ENCODE measurements around the gene IGSF9.
A peak's percentile ranks its signal among the peaks of the same experiment; 100 is the strongest.

Gene IGSF9

DNA sequence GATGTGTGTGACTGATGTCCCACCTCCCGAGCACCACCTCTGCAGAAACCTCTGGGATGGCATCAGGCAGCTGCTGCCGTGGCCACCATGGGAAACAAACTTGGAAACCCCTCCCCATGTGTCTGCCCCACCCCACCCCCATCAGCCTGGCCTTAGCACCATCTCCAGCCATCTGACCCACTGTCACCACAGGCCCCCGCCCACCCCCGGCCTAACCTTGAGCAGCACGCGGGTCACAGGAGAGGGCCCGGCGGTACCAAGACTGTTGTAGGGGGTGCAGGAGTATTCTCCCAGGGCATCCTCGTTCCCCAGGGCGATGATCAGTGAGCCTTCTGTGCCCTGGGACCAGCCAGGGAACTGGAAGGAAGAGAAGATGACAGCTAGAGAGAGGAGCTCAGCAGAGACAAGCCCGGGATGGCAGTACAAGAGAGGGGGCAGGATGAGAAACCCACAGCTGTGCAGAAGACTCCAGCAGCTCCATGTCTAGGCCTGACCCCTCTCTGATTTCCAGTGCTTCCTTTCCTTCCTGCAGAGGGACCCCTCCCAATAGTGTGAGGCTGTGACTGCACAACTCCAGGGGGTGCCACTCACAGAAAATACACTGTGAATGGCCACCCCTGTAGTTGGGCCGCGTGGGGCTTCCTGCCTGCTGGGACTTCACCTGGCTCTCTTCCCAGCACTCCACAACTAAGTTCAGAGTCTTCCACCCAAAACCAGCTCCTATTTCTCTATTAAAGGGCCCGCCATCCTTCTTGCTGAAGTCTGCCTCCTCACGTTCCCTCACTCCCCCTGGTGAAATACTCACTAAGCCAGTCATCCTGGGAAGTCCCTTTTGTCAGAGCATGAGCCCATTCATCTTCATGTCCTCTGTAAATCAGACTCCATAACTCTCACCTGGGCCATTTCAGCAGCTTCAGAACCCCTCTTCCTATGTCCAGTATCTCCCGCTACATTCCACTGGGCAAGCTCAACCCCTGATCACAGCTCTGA lies 12.8 kb downstream of the IGSF9 start:
- DNase-seq (ENCODE audit: low read depth, low spot score), result no peak

DNA sequence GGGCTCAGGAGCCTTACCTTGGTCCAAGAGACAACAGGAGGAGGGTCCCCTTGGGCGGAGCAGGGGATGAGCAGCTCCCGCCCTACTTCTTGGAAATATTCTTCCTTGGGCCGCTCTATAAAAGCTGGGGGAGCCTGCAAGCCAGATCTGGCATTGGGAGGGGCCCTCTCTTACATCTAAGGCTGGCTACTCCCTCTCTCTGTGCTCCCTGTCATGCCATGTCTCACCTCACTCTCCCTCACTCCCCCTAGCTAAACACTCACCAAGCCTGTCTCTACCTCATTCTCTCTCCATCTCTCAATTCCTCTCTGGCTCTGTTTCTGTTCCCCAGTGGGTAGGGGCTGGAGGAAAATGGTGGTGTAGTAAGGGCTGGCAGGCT lies 13.6 kb downstream of the IGSF9 start:
- DNase-seq (ENCODE audit: low read depth, low spot score), result no peak

DNA sequence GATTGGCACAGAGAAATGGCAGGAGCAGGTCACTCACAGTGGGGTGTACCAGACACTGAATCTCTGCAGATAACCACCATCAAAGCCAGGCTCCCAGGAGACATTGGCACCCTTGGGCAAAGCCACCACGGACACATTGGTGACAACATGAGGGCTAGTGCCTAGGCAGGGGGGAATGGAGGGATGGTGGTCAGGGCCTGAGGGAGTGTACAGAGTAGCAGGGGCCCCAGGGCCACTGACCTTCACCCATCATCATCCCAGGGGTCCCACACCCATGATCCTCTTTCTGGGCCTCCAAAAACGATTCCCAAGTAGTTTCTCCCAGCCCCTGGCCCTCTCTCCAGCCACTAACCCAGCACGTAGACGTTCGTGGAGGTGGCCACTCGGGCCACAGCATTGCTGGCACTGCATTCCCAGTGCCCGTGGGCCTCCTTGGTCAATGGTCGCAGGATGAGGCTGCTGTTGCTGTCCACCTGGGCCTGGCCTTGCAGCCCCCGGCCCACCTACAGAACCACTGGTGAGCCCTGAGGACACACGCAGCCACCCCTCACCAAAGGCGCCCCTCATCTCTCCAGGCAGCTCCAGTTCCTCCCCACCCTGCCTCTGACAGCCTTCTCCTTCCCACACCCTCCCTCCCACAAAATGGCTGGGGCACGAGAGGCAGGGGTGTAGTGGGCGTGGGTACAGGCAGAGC lies 14.2 kb downstream of the IGSF9 start:
- DNase-seq (ENCODE audit: low read depth, low spot score), result no peak

DNA sequence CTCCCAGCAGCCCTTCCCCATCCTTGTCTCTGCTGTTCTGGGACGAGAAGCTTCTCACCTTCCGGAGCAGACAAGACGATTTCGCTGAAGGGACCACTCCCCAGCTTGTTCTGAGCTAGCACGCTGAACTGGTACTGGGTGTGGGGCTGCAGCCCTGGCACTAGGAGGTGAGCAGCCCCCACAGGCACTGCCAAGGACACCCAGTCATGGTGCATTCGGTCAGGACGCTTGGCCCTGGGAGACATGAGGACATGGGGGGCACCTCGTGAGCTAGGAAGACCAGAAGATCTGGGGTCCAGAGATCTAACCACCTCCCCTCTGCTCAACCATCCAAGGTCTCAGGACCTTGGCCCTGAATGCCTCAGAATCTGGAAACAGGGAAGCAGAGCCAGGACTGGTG lies 14.8 kb downstream of the IGSF9 start:
- no peak for DNase-seq (ENCODE audit: low read depth, low spot score)

DNA sequence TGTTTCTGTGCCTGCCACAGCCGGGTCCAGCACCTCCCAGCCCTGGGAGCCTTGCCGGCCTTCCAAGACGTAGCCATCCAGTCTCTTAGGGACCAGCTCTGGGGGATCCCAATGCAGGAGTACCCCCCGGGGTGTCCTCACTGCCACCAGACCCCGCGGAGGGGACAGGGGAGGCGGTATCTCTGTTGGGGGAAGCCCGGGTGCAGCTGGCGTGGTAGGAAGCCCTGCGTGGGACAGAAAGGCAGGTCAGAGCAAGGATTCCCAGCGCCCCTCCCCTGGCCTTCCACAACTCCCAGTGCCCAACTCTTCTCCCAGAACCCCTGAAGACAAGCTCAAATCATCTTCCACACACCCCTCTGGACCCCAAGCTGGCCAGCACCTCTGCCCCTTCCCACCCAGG lies 15.2 kb downstream of the IGSF9 start:
- no peak for DNase-seq (ENCODE audit: low read depth, low spot score)

DNA sequence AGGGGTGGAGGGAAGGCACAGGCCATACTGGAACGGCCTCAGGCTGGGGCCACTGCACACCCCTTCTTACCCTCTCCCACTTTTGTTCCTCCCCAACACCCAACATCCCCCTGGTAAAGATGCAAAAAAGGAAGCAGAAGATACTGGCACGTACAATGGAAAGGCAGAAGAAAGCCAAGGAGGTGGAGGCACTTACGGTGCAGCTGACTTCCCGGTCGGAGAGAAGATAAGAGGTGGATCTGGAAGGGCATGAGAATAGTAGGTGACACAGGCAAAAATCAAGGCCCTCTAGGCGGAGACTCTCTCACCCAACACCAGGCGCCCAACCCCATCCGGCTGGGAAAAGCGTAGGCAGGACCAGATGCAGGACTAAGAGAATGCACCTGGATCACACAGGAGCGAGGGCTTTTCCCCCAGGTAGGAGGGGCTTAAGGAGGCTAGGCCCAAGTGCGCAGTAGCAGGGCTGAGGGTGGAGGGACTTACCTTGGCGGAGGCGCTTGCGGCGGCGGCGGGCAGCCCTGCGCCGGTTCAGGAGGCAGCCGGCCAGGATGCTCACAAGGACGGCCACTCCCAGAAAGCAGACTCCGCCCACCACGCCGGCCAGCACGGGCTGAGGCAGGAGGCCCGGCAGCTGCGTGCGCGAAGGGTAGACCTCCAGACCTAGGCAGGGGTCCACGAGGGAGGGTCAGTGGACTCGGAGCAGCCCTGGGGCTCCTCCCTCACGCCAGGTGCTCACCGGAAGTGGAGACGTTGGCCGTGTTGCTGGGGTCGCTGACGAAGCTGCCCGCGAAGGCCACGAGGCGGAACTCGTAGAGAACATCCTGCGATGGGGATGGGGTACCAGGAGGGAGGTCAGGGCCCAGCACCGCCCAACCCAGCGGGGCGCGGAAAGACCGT lies 16.0 kb downstream of the IGSF9 start:
- no peak for DNase-seq (ENCODE audit: low read depth, low spot score)

DNA sequence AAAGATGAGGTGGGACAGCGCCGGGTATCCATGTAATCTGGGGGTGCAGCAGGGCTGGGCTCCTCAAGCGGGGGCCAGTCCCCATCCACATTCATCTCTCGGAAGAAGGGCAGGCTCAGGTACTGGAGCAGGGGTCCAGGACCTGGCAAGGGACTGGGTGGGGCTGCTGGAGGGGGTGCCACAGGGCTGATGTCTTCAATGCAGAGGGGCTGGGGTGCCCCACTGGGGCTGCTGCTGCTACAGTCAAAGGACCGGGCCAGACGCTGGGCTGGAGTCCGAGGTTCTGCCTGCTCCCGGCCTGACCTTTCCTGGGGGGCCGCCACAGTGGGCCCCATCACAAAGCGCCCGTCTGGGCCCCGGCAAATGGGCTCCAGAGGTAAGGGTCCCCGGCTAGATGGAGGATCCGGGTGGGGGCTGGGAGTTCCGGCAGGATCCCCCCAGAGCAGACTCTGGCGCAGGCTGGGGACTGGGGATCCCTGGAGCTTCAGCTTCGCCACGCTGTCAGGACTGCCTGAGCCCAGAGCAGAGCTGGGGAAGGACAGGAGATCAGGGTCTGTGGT lies 16.8 kb downstream of the IGSF9 start:
- DNase-seq (ENCODE audit: low read depth, low spot score), result no peak

DNA sequence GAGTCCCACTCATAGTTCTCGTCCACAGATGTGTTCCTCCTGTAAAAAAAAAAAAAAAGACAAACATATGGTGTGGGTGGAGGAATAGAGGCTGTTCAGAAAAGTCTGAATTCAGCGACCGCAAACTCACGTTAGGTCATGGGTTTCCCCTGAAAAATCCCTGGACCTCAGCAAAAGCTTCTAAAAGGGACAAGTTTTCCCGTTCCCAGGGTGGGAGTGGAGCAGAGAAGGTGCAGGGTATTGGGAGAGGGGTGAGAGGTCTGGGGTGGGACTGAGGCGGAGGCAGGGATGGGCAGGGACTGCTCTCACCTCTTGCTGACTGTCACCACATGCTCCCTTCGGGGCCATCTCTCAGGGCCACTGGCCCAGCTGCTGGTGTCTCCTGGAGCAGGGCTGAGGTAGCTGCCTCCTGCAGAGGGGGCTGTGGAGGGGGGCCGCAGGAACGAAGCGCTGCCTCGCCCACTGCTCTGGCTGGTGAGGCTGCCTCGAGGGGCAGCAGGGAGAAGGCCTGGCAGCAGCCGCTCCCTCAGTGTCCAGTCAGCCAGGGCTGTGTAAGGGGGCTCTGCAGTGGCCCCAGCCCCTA lies 17.5 kb downstream of the IGSF9 start:
- DNase-seq (ENCODE audit: low read depth, low spot score), result no peak

DNA sequence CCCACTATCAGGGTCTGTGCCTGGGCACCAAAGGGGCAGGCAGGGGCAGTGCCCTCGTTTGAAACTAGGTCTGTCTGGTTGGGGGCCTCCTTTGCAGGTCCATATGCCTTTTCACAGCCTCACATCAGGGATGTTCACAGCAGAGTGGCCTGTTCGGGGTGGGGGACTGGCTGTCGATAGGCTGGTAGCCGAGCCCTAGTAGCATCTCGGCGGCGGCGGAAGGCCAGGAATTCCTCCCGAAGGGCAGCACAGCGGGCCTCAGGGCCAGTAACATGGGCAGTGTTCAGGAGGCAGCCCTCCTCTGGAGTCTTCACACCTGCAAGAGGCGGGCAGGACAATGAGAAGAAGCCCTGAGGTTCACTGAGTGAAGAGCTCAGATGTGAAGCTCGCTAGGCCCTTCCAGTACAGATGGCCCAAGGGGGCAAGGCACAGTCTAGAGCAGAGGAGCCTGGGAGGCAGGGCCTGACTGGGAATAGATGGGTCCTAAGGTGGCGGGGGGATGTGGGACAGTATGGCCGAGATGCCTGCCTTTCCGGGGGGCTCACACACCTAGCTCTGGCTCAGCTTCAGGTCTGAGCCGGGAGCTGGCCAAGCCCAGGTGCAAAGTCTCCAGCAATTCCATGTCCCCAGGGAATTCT lies 18.1 kb downstream of the IGSF9 start:
- DNase-seq (ENCODE audit: low read depth, low spot score), result no peak

DNA sequence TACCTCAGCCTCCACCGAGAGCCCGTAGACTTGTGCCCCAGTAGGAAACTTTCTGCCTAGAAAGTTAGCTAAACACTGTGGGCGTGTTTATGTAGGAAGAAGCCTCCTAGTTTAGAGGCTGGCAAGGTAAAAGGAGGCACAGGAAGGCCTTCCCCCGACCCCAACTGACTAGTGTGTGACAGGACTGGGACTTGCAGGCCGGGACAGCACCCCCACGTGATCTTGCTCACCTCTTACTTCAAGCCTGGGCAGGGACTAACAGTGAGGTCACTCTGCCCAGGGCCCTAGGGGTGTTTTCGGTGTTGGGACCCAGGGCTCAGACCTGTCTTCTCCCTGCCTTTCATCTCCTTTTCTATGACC lies 19.7 kb downstream of the IGSF9 start:
- DNase-seq (ENCODE audit: low read depth, low spot score), result no peak

DNA sequence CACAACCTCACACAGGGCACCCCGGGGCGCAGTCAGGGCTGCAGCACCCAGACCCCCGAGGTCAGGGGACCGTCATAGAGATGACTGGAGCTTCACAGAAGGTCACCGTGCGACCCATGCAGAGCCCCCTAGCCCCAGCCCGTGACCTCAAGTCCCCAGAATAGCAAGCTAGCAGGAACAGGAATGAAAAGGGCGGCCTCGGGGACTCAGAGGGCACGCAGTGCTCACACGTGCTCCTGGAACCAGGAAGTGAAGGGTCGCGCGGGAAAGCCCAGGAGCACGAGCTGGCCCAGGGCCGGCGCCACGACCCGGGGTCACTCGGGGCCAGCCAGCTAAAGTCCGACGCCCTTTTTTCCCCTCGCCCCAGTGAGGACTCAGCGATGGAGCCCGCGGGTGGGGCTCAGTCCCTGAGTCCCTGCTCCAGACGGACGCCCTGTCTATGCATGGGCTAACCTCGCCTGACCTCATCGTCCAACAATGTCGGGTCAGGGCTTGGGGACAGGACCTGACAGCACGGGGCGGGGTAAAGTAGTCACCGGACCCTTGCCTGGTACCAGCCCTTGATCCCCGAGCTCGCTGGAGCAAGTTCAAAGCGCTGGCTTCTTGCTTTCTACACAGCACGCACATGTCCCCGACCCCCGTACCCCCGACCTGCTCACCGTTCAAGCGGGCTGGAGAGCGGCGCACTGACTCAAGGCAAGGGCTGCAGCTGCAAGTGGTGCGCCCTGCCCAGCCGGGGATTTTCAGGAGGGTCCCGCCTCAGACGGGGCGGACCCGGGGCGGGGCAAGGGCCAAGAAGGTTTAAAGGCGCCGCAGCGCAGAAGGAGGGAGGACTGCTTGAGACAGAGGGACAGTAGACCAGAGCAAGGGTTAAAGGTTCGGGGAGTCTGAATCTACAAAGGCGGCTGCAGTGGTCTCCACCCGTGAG lies 20.4 kb downstream of the IGSF9 start, which contains the start of gene TAGLN2:
Gene TAGLN2 (minus strand): TSS at position 717 of the 928 bp plus-strand sequence. CDS start 4,998 bp downstream, outside the sequence.
- peak; percentile 83 for DNase-seq (ENCODE audit: low read depth, low spot score)

DNA sequence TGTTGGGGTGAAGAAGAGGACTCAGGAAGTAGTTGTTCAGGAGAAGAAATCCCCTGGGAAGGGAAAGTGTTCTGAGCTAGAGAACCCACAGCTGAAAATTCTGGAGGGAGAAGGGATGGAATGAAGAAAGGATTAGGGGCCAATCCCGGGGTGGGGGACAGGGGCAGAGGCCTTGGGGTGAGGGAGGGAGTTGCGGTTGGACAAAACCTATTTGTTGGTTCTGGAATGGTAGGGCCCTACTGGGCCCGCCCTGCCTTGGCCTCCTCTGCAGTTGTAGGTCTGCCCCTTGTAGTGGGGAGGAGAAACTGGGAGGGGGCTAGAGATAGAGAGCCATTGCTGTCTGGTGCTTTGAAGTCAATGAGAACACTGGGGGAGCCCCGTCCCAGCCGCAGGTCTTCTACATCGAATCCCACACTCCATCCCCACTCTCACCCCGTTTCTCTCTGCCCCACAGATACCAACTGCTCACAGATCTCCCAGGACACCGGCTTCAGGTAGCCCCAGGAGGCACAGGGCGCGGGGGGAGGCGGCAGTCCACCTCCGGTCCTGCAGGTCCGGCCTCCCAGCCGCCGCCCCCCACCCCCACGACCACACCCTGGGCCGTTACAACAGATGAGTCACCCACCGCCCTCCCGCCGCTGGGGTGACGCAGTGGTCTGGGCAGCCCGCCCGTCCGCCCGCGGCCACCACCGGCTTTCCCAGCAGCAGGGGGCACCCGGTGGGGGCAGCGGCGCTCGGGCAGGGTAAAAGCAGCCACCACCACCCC lies 21.2 kb downstream of the IGSF9 start:
- peak; percentile 12 for DNase-seq (ENCODE audit: low read depth, low spot score)

DNA sequence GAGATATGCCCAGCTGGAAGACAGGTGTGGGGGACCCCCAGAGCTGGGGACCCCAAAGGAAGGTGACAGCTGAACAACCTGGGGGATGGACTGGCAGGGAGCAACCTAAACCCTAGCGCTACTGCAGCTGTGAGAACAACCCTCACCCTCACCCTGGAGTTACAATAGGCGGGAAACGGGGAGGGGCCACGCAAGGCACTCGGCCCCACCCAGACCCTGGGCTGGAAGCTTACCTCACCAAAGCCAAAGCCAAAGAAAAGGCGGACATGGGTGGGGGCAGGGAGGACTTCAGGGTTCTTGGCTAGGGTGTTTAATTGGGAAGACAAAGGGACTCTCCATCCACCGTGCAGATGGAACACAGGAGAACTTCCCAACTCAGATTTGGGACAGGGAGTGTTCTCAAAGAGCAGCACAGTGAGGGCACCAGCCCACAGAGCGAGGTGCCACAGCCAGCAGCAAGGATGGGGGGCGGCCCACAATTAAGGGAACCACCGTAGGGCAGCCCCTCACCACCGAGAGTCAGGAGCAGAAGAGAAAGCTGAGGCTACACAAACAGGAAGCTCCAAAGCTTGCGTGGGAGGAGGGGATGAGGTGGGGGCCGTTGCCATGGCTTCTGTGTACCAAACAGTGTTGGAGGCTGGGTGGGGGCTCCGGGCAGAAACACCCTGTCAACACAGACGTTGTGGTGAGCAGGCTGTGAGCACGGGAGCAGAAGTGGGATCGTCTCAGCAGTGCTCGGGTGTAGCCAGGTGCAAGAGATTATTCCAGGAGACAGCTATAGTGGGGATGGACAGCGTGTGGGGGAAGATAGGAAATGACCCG lies 22.0 kb downstream of the IGSF9 start:
- DNase-seq (ENCODE audit: low read depth, low spot score), result peak; percentile 54

DNA sequence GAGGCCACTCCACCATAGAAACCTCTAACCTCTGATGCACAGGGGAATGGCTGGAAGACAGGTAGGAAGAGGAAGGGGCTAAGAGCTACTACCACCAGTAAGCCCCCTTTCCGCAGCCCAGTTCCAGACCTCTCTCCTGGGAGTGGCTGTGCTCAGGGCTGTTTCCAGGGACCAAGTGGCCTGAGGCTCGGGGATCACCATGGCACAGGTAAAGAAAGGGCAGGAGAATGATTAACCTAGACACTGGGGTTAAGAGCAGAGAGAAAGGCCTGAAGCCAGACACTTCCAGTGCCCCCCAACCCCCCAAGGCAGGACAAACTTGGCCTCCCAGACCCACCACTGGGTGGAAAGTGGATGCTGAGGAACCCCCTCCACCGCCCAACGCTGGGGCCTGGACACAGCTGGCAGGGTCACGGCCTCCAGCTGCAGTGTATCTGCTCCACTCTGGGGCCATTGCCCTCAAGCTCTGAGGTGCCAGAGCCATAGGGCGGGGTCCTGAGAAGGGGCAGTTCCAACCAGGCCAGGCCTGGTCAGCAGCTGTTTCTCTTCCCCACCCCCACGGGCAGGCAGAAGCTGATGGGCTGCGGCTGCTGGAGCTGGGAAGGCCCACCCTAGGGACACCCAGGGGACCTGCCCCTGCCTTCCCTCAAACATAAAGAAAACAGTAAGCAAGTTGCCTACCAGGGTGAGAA lies 22.8 kb downstream of the IGSF9 start:
- no peak for DNase-seq (ENCODE audit: low read depth, low spot score)

DNA sequence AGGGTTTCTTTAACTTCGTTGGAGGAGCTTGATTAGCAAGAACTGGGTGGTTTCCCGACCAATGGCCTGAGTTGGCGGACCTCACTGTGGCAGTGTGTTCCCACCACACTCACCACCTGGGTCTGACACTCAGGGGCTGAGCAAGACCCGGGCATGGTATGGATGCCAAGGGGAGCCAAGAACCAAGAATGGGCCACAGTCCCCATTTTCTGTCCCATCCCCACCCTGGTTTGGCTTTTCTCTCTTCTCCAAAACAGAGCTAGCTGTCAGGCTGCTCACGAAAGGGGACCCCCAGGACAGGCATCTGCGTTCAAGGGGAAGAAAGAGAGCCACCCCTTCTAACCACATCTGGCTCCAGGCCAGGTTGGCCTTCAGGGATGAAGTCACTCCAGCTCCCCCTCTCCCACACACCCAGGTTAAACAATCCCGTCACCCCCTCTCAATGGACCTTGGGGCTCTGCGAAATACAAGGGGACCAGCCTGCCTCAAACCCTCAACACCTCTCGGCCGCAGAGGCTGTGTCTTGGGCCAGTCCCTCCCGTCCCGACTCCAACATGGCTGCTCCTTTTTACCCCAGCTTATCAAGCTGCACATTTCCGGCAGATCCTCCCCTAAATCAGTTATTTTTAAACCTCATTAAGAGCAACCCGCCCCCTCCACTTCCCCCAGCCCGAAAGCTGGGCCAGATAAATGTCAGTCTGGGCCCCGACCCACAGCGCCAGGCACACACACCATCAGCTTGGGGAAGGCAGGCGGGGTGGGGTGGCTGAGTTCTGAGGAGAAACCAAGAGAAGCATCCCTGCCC lies 23.5 kb downstream of the IGSF9 start:
- no peak for DNase-seq (ENCODE audit: low read depth, low spot score)

DNA sequence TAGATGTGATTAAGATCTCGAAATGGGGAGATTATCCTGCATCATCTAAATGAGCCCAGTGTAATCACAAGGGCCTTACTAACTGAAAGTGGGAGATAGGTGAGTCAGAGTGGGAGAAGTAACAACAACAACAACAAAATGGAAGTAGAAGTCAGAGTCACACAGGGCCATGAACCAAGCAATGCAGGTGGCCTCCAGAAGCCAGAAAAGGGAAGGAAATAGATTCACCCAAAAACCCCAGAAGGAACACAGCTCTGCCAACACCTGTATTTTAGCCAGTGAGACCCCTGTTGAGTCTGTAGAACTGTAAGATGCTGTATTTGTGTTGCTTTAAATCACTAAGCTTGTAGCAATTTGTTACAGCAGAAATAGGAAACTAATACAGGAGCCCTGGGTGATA lies 24.2 kb downstream of the IGSF9 start:
- no peak for DNase-seq (ENCODE audit: low read depth, low spot score)

All from activated naive CD8-positive, alpha-beta T cell treated with anti-CD3 and anti-CD28 coated beads, Interleukin-2, amount 50 U/mL, for 16 hours (primary cell).